HepG2 (cell line): Measurements from ENCODE around the gene SOCS1. TPM values are rescaled to one million over a fixed set of nuclear protein-coding genes. Genes with fewer than 3 reads are reported as not detected.

Experiments
- HNF1A ChIP-seq, 2 experiments: sonication (generic) in 1 of 2; formaldehyde crosslinking in 1 of 2; IDR thresholded peaks; 2 replicates each; pipeline versions ENCODE4 v1.4.0 to v1.6.1; 2016 to 2020; ENCODE audit warnings: borderline replicate concordance in 1 of 2, low read depth in 1 of 2, mild to moderate bottlenecking in 1 of 2, missing genetic modification reagents in 1 of 2
- MATR3 ChIP-seq: sonication (generic); formaldehyde crosslinking; IDR thresholded peaks from 2 replicates; pipeline ENCODE4 v1.4.0; 2020; ENCODE audit warnings: missing genetic modification reagents
- SOX13 ChIP-seq, 3 experiments: fragments of 450-650 bp in 1 of 3; sonication (generic) in 1 of 3; formaldehyde crosslinking in 1 of 3; IDR thresholded peaks in 2 of 3; conservative IDR thresholded peaks in 1 of 3; 2 replicates each; pipeline versions ENCODE4 v1.5.0 to v1.6.1; 2016 to 2020; ENCODE audit warnings: antibody characterized with exemption in 1 of 3, mild to moderate bottlenecking in 1 of 3, missing compliant biosample characterization in 1 of 3, missing genetic modification reagents in 1 of 3, moderate library complexity in 1 of 3
- TGIF2 ChIP-seq: IDR thresholded peaks from 2 replicates; pipeline ENCODE4 v1.6.1; 2016; ENCODE audit warnings: control low read depth, missing compliant biosample characterization
- ZNF720 ChIP-seq: sonication (generic); formaldehyde crosslinking; IDR thresholded peaks from 2 replicates; pipeline ENCODE4 v1.4.0; 2020; ENCODE audit warnings: missing genetic modification reagents
- ZNF781 ChIP-seq: sonication (generic); formaldehyde crosslinking; IDR thresholded peaks from 2 replicates; pipeline ENCODE4 v1.5.1; 2020; ENCODE audit warnings: borderline replicate concordance, mild to moderate bottlenecking, missing genetic modification reagents; ENCODE audit errors: not compliant biosample characterization
- ZNF790 ChIP-seq: sonication (generic); formaldehyde crosslinking; IDR thresholded peaks from 2 replicates; pipeline ENCODE4 v1.8.0; 2022; ENCODE audit warnings: missing genetic modification reagents, mild to moderate bottlenecking, borderline replicate concordance
- polyA plus RNA-seq, 8 experiments: library from polyadenylated mRNA; depleted of rRNA in 3 of 8; stranded (reverse) in 7 of 8; unstranded in 1 of 8; fragments of >200 nt; fragmentation: Illumina TruSeq in 4 of 8; extraction: Trizol in 4 of 8; gene quantifications; 2 replicates each; pipeline versions ENCODE4 v1.2.1 to v1.2.3, GENCODE V29; 2011 to 2016; ENCODE audit warnings: low read depth in 4 of 8, missing spikeins in 1 of 8, mixed read lengths in 1 of 8; ENCODE audit not compliant: insufficient read depth in 1 of 8
- total RNA-seq, 5 experiments: library from RNA; depleted of rRNA; stranded (reverse); fragments of >200 nt; fragmentation: Illumina TruSeq; extraction: Trizol; gene quantifications; 2 replicates each; pipeline ENCODE4 v1.2.3, GENCODE V29; 2016; ENCODE audit warnings: low read depth in 1 of 5
- TF ChIP-seq, protein P1 (sequence below): sonication (generic); formaldehyde crosslinking; IDR thresholded peaks from 2 replicates; pipeline ENCODE4 v1.4.0; 2020; ENCODE audit warnings: missing genetic modification reagents
- TF ChIP-seq, protein P2 (sequence below): sonication (generic); formaldehyde crosslinking; IDR thresholded peaks from 2 replicates; pipeline ENCODE4 v1.5.0; 2020; ENCODE audit warnings: mild to moderate bottlenecking, missing genetic modification reagents, moderate library complexity
- TF ChIP-seq, protein P3 (sequence below): sonication (generic); formaldehyde crosslinking; IDR thresholded peaks from 2 replicates; pipeline ENCODE4 v1.4.0; 2020; ENCODE audit warnings: missing genetic modification reagents, borderline replicate concordance
- TF ChIP-seq, protein P4 (sequence below): sonication (generic); formaldehyde crosslinking; conservative IDR thresholded peaks from 2 replicates; pipeline ENCODE4 v1.4.0; 2020; ENCODE audit warnings: missing genetic modification reagents

SOCS1 gene
- total and polyA plus RNA-seq, 2 of the 13 experiments (the other 11 are each of a cell fraction or from before 2014, with no cell fraction given), result 5.3 to 6.3 TPM

DNA sequence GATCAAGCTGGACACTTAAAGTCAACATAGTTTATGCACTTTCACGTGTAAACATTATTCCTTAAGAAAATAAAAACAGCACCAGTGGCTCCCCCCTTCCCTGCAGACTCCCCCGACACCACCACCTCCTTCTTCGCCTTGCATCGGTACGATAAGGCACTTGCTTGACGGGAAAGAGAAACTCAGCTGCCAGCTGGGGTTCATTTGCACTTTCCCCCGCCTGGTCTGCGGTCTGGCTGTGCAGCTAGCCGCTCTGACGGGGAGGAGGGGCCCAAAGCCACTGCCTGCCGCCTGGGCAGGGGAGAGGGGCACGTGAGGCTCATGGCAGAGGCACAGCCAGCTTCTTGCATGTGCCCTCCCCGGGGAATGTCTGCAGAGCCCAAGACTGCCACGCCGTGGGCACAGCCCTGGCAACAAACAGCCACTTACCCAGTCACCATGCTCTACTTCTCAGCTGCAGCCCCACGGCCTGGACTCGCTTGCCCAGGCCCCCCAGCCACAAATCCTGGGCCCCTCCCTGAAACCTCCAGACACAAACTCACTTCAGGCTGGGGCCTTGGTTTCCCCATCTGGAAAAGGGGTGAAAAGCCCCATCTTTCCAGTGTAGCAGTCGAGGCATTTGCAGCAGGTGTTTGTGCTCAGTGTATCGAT lies 41.6 kb upstream of the SOCS1 start (continued):
- TF ChIP-seq ZNF781 (CRISPR knock-in tag), result peak; percentile 51
- no peak for TF ChIP-seq SOX13 (IDR thresholded peaks at IDR 0.05)
- TF ChIP-seq SOX13 (CRISPR knock-in tag; conservative IDR thresholded peaks at IDR 0.05 in 1 of 2, IDR thresholded peaks at IDR 0.05 in 1 of 2), result peak in 1 of 2 experiments; percentile 60; a peak in 2 of 4 replicates
- TF ChIP-seq ZNF720 (CRISPR knock-in tag), result peak; percentile 57; the same call in 1 of the 2 replicates
- peak; percentile 15; the same call in 1 of the 2 replicates for TF ChIP-seq HNF1A (IDR thresholded peaks at IDR 0.05; ENCODE audit: low read depth)
- TF ChIP-seq HNF1A (CRISPR knock-in tag; IDR thresholded peaks at IDR 0.05; ENCODE audit: borderline replicate concordance), result peak; percentile 56
- TF ChIP-seq, protein P1, sequence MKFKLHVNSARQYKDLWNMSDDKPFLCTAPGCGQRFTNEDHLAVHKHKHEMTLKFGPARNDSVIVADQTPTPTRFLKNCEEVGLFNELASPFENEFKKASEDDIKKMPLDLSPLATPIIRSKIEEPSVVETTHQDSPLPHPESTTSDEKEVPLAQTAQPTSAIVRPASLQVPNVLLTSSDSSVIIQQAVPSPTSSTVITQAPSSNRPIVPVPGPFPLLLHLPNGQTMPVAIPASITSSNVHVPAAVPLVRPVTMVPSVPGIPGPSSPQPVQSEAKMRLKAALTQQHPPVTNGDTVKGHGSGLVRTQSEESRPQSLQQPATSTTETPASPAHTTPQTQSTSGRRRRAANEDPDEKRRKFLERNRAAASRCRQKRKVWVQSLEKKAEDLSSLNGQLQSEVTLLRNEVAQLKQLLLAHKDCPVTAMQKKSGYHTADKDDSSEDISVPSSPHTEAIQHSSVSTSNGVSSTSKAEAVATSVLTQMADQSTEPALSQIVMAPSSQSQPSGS (CRISPR knock-in tag), result 0 out of 2 replicates have a peak, but pooled peaks have one; percentile 61
- TF ChIP-seq, protein P2, sequence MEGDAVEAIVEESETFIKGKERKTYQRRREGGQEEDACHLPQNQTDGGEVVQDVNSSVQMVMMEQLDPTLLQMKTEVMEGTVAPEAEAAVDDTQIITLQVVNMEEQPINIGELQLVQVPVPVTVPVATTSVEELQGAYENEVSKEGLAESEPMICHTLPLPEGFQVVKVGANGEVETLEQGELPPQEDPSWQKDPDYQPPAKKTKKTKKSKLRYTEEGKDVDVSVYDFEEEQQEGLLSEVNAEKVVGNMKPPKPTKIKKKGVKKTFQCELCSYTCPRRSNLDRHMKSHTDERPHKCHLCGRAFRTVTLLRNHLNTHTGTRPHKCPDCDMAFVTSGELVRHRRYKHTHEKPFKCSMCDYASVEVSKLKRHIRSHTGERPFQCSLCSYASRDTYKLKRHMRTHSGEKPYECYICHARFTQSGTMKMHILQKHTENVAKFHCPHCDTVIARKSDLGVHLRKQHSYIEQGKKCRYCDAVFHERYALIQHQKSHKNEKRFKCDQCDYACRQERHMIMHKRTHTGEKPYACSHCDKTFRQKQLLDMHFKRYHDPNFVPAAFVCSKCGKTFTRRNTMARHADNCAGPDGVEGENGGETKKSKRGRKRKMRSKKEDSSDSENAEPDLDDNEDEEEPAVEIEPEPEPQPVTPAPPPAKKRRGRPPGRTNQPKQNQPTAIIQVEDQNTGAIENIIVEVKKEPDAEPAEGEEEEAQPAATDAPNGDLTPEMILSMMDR, result peak; percentile 47
- TF ChIP-seq MATR3, result no peak
- TF ChIP-seq, protein P3, sequence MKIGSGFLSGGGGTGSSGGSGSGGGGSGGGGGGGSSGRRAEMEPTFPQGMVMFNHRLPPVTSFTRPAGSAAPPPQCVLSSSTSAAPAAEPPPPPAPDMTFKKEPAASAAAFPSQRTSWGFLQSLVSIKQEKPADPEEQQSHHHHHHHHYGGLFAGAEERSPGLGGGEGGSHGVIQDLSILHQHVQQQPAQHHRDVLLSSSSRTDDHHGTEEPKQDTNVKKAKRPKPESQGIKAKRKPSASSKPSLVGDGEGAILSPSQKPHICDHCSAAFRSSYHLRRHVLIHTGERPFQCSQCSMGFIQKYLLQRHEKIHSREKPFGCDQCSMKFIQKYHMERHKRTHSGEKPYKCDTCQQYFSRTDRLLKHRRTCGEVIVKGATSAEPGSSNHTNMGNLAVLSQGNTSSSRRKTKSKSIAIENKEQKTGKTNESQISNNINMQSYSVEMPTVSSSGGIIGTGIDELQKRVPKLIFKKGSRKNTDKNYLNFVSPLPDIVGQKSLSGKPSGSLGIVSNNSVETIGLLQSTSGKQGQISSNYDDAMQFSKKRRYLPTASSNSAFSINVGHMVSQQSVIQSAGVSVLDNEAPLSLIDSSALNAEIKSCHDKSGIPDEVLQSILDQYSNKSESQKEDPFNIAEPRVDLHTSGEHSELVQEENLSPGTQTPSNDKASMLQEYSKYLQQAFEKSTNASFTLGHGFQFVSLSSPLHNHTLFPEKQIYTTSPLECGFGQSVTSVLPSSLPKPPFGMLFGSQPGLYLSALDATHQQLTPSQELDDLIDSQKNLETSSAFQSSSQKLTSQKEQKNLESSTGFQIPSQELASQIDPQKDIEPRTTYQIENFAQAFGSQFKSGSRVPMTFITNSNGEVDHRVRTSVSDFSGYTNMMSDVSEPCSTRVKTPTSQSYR, result peak; percentile 83; the same call in 1 of the 2 replicates
- TF ChIP-seq ZNF790 (CRISPR knock-in tag), result peak; percentile 46; the same call in 1 of the 2 replicates
- 0 out of 2 replicates have a peak, but pooled peaks have one; percentile 74 for TF ChIP-seq TGIF2 (CRISPR knock-in tag)
- TF ChIP-seq, protein P4, sequence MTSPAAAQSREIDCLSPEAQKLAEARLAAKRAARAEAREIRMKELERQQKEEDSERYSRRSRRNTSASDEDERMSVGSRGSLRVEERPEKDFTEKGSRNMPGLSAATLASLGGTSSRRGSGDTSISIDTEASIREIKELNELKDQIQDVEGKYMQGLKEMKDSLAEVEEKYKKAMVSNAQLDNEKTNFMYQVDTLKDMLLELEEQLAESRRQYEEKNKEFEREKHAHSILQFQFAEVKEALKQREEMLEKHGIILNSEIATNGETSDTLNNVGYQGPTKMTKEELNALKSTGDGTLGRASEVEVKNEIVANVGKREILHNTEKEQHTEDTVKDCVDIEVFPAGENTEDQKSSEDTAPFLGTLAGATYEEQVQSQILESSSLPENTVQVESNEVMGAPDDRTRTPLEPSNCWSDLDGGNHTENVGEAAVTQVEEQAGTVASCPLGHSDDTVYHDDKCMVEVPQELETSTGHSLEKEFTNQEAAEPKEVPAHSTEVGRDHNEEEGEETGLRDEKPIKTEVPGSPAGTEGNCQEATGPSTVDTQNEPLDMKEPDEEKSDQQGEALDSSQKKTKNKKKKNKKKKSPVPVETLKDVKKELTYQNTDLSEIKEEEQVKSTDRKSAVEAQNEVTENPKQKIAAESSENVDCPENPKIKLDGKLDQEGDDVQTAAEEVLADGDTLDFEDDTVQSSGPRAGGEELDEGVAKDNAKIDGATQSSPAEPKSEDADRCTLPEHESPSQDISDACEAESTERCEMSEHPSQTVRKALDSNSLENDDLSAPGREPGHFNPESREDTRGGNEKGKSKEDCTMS (CRISPR knock-in tag), result no peak; the same call in 1 of the 2 replicates
